ENCODE data around the gene DSCAML1.
"Not testable (repeated sequence)": the region's sequence is repeated elsewhere in the genome, so short reads cannot be mapped to it uniquely, and the experiment has no call there.

Gene DSCAML1

DNA sequence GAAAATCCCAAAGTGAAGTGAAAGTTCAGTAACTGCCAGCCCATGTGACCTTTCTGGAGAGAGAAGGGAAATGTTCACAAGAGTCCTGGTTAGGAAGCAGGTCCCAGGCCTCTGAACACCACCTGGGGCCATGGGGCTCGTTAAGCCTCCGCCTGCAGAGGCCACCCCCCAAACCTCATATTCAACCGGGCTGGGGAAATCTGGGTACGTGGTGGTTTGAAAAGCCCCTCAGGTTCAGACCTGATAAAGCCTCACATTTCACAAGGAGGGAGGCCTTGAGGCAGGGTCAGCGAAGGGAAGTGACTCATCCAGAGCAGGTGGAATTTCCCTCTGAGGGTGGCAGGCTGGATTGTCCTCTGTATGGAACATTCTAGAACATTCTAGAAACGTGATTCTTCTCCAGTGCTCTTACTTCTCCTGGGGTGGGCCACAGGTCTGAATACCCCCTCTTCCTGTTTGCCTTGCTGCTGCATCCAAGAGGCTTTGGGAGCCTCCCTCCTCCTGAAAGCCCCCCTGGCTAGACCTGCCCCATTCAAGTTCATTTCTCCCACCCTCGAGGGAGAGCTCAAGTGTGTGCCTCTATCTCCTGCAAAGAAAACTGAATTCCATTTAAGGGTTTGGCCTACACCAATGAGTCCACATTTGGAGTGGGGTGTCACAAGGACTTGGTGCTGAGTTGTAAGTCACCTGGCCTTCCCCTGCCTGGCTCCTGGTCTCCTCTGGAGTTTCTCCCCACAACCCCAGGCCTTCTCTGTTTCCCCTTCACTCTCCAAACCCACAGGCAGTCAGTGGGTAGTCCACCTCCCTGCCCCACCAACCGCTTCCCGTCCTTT, 21.2 kb upstream of the DSCAML1 start:
- DNase-seq, result peak; percentile 42 to 45

DNA sequence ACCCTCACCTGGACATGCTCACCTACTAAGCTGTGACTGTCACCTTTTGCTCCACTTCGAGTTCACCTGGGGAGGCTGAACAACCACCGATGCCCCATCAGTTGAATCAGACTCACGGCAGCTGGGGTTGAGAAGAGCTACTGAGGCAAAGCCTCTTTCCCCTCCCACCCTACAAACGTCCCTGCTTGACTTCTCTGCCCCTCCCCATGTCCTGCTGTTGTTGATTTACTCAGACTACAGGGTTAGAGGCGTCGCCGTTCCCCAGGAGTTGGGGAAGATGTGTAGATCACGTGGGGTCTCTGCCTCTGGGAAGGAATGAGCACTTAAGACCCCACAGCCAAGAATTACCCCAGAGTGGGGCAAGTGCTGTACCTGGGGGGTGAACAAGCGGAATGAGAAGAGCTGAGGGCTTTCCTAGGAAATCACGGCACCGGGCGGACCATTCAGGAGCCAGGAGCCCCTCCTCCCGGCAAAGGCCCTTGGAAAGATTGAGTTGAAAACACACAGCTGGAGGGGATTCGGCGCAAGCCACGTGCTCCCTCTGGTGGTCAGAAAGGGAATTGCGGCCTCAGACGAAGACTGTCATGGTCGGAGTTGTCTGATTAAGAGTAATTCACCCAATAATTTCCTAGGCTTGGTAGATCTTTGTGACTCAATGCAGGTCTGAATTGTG, 20.5 kb upstream of the DSCAML1 start:
- DNase-seq, result peak; percentile 87 to 90

- DNase-seq, result no peak
These were observed 19.9 kb upstream of the DSCAML1 start for GRCh38 chr11:117816846-117817367.

DNA sequence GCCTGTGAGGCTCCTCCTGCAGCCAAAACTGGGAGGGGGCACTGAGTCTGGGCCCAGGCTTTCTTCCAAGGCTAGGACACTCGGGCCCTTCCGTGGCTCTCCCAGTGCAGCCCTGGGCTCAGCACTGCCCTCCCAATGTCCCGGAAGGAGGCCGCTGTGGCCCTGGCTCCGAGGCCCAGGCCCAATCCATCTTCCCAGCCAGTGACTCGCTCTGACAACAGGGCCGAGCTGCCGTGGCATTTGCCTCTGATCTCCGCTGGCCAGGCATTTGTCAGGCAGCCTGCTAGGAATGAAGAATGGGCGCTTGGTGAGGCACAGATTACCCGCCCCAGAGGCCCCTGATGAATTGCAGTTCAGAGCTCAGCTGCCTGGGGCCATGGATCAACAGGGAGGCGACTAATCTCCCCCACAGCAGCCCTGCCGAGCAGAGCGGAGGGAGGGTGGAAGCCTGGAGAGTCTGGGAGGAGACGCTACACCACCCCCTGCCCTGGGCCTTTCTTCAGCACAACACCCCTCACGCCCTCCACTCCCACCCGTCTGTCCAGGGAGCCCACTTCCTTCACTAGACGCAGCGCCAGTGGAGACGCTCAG, 19.2 kb upstream of the DSCAML1 start:
- DNase-seq, result no peak

DNA sequence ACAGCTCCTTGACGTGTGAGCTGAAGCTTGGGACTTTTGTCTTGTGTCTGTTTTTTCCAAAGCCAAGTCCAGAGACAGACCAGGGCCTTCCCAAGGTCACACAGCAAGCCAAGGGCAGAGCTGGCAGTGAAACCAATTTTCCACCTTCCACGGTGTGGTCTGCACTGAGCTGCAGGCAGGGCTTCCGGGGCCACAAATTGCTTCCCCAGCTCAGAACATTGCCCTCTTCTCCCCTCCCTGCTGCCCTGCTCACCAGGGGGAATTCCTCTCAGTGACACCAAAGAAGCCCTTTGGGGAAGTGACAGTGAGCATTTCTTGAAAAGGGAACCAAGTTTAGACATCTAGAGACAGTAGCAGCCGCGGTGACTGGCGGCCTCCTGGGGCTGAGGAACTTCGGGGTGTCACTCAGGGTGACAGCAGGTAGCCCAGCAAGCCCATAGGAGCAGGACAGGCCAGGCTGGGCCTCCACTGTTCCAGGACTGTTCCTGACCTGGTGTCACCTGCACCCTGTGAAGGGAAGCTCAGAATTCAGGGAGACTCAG, 18.3 kb upstream of the DSCAML1 start:
- peak; percentile 64 to 71 for DNase-seq

GRCh38 chr11:117814766-117815261, 17.8 kb upstream of the DSCAML1 start:
- DNase-seq, result peak; percentile 74 to 75

DNA sequence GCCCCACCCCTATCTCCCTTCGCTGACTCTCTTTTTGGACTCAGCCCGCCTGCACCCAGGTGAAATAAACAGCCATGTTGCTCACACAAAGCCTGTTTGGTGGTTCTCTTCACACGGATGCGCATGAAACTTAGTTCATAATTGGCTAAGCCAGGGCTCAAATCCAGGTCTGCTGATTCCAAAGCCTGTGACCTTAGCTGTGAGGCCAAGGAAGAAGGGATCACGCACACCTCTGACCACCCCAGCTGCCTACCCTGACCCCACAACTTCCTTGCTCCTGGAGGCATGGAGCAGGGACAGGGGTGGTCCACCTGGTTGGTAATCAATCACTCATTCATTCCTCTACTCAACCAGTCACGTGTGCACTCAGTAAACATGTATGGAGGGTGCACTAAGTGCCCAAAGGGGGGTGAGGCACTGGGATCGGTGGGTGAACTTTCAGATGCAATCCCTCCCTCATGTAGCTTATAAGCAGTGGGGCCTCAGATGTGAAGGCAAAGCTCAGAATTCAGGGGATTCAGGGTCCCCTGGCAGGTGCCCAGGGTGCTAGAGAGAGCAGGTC, 17.3 kb upstream of the DSCAML1 start:
- no peak for DNase-seq

DNA sequence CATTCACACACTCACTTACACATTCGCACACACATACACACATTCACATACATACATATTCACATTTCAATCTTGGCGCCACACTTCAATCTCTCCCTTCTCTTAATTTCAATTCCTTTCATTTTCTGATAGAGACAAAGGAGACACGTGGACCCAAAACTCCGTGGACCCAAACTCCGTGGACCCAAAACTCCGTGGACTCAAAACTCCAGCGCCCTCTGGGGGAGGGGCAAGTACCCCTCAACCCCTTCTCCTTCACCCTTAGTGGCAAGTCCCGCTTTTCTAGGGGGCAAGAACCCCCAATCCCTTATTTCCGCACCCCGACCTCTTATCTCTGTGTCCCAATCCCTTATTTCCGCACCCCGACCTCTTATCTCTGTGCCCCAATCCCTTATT, 13.0 kb upstream of the DSCAML1 start:
- DNase-seq, result not testable (repeated sequence)

DNA sequence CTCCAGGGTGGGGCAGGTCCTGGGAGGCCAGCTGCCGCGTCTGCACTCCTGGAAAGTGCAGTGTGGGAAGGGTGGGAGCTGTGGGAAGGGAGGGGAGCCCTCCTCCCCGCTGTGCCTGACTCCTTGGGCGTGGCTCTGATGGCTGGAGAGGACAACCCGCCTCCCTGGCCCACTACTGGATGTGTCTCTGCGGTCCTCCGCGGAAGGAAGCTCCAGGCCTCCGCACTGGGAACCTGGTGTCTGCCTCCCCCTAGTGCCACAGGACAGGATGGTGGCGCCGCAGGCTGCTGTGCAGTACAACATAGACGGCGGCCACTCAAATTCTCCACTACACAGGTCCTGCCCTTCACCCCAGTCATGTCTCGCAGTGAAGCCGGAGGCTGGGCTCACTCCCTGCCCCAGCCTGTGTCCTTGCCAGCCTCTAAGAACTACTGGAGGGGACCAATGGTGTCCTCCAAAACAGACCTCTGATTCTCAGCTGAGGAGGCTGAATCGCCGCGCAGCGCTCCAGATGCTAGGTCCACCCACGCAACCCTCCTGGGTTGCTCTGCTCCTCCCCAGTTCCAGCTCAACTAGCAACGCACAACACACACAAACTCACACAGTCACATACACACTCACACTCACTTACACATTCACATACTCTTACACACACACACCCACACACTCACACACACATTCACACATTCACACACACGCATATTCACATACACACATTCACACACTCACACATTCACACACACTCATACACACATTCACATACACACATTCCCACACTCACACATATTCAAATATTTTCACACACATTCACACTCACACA, 12.4 kb upstream of the DSCAML1 start:
- DNase-seq, result peak in 1 of 2 experiments; percentile 38

DNA sequence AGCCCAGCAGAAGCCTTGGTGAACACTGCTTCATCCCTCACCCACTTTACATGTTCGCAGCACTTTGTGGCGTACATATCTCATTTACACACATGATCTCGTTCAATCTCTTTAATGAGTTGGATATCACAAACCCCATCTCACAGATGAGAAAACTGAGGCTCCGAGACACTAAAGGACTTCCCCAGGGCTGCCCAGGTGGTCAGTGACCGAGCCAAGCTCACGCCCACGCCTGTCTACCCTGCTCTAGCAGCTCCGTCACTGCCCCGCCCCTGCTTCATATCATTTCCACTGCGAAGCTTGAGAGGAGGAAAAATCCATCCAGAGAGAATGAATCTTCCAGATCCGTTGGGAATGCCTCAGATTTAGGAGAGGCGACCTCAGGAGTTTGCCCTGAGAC, 11.8 kb upstream of the DSCAML1 start:
- DNase-seq, result no peak

GRCh38 chr11:117807482-117808327, 10.7 kb upstream of the DSCAML1 start:
- DNase-seq, result peak; percentile 77 to 80

- DNase-seq, result no peak
These were observed 9.8 kb upstream of the DSCAML1 start for GRCh38 chr11:117806846-117807245.

DNA sequence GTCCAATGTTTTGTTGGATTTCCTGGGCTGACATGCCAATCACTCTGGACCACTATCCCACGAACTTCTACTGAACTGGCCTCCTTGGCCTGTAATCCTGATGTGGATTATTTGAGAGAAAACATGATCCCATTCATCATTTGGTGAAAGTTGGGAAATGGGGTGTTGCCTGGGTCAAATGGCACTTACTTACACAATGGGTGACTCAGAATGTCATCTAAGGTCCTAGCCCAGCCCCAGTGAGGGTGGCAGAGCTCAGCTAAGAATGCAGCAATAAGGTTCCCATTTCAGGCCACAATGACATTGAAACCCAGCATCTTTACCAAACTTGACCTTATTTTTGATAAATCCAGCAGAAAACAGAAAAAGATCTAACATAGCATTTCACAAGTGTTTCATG, 8.0 kb upstream of the DSCAML1 start:
- DNase-seq, result no peak

GRCh38 chr11:117803896-117804295, 6.9 kb upstream of the DSCAML1 start:
- no peak for DNase-seq

DNA sequence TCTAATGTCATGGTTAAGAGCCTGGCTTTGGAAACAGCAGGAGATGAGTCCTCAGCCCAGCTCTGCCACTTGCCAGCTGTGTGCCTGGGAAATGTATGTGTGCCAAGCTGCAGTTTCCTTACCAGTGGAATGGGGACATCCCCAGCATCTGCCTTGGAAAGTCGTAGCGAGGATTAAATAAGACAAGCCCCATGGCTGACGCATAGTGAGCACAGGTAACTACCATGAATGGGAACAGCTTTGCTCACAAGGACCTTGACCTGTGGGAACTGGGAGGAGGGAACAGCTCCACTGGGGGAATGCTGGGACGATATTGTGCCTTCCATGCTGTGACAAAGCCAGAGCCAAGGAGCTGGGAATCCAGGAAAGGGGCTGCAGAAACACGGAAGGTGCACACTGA, 2.6 kb upstream of the DSCAML1 start:
- DNase-seq, result no peak

DNA sequence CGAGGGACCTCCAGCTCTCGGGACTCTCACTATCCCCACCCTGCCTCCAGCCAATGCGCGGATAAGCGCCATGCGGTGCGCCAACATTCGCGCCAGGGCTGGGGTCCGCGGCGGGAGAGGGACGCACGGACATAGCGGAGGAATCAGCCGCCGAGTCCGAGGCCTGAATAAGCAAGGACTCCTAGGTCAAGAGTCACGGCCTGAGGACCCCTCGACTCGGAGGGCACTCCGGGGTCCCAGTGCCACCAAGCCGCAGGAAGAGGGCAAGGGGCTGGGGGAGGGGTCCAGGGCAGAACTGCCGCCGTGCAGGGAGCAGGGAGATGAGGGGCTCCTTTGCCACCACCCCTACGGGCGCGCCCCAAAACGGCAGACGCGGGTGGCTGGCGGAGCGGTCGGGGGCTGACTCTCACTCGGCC, 552 bp downstream of the DSCAML1 start:
- DNase-seq, result no peak

DNA sequence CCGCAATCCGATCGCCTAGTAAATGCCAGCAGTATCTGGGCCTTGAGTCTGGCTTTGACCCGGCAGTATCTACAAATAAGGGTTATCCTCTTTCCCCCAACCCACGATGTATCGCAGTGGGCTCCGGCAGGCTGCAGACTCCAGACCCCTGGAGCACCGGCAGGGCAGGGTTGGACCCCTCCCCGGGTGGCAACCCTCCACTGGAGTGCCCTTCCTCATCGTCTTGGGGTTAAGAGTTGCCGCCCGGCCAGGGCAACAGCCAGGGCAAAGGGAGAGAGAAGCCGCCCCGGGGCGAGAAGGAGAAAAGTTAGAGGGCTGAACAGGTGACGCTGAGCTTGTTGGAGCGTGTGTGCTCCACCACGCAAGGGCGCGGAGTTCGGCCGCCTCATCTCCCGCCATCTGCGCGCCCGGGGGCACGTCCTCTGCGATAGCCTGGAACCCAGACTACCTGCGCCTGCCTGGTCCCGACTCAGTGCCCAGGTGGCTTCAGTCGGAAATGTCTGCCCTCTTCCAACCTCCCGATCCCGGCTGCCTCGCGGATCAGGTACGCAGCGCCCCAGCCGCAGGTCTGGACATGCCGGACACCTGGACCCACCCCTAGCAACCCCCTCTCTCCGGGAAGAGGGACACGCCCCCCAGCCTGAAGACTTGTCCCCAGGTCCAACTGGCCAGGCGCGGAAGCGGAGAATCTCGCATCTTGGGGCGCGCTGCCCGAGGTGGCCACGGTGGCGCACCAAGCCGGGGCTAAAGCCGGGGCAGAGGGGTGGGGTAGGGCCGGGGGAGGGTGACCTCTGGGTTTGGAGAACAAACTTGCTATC, 1.2 kb downstream of the DSCAML1 start:
- DNase-seq, result no peak

DNA sequence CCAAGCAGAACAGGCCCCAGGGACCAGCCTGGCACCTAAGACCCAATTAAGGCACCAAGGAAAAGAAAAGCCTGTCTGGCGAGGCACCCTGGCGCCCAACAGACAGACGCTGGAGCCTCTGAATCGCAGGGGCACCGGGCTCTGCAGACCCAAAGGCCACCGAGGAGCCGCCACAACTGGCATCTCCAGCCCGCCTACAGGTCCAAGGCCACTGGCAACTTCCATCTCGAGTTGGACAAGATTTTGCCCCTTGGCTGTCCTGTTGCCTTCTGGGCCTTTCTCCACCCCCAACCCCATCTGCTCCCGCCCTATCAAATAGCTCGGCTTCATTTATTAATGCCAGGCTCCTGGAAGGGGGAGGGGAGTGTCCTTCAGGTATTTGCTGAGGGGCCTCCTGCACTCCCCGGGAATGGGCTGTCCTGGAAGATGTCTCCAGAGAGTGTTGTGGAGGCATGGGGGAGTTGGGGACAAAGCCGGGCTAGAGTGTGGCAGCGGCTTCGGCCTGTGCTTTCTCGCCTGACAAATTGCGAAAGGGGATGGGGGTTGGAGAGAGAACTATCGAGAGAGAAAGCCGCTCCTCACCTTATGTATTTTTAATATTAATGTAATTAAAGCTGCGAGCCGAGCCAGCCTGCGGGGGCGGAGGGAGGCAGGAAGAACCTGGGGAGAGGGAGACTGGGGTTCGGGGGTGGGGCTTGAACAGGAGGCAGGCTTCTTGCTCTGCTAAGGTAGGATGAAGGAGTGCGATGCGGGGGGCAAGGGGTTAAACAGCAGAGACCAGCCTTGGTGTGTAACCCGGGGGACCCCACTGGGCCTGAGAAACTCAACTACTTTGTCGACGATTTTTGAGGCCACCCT, 2.0 kb downstream of the DSCAML1 start:
- DNase-seq, result no peak

- no peak for DNase-seq
These were observed 2.9 kb downstream of the DSCAML1 start for GRCh38 chr11:117794135-117794534.

Data from activated CD4-positive, alpha-beta T cell treated with anti-CD3 and anti-CD28 coated beads, Interleukin-2, amount 50 U/mL, for 4 hours (primary cell).